NCI-H748 treated with DMSO at 0.1 percent for 48 hours (cell line): ENCODE results near the gene HOXA13.
A peak's percentile ranks its signal among the peaks of the same experiment; 100 is the strongest.

Experiments
- DNase-seq: peaks from one replicate; lab custom pipeline; 2025; lab: John Stamatoyannopoulos, UW

The HOXA13 gene

DNA sequence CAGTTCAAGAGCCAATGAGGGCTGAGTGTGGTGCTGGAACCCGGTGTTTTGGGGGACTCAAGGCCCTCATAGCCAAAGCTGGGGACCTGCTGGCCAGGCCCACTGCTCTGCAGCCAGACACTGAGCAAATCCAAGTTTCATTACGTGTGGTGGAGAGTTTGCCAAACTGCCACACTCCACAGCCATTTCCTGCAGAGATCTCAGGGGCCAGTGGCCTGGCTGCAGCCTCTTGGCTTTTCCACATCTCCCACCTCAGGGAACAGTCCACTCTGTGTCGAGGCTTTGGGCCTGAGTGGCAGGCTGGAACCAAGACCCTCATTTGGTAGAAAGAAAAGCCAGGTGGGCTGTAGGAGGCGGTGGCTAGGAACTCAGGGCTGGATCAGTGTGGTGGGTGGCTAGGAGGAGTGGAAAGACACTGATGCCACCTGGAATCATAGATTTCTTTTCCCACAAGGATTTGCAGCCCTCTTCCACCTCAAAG, 18.1 kb downstream of the HOXA13 start:
- no peak for DNase-seq

DNA sequence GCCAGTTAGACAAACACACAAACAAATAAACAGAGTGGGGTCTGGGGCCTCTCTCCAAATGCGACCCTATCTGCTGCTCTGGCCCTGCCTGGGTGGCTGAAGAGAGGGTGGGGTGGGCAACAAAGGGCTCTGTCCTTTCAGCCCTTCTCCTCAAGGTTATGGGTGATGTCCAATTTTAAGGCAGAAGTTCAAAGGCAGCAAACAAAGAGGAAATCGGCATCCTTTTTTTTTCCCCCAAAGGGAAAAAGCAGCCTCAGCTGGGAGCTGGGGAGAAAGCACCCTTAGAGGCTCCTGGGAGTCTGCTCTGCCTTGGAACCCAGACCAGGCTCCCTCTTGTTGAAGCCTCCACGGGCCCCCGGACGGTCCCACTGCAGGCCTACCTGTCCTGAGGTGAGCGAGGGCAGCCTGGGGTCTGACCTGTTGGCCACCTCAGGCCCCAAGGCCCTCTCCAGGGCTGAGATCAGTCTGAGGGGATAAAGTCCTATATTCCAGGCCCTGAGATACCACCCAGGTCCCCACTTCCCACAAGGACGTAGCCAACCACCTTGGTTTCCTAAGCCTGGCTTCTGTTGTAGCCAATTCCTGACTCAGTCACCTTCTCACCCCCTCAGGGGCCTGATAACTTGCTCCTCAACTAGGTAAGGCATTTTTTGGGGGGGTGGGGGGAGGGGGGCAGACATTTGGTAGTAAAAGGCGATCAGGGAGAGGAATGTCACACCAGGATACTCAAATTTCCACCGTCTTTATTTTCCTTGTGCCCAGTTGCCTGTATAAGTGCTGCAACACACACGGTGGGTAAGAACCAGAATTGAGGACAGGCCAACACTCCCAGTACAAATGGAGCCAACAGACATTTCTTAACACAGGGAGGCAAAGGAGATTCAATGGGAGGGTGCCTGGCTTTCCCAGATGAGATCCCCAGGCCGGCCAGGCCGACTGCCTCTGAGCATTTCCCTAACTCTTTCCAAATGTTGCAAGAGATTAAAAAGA, 19.2 kb downstream of the HOXA13 start:
- no peak for DNase-seq

DNA sequence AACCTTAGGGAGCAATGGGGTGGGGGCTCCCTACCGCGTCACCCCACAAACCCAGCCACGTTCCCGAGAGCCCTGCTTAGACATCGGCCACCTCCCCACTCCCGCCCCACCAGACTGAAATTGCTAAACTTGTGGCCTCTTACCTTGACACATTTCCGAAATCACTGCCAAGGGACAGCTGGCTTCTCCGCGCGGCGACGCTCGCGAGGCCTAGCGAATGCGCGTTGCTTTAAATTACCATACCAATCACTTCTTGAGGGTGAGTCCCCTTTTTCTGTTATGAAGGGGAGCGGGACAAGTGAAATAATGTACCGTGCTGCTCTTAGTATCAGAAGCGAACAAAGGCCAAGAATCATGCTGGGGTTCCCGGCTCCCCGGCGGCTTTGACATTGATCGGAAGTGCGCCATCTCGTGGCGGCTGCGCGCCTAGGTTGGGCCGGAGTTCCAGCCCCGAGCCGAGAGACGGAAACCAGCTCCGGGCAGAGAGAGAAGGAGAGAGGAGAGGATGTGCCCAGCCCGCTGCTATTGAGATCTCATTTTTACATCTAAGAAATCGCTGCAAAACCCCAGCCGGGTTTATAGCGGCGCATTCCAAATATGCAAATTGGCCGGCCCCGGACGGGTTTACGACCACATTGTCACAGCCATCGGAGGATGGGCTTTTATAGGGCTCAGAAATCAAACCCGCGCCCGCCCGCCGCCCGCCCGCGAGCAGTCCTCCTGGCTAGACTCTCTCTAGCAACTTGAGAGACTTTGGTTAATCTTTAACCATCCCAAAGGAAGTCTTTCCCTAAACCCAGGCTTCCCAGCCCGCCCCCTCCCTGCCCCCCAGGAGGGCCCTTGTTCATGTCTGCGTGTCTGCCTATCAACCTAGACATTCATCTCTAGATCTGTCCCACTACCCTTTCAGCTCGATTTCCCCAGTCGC, 20.1 kb downstream of the HOXA13 start:
- no peak for DNase-seq

DNA sequence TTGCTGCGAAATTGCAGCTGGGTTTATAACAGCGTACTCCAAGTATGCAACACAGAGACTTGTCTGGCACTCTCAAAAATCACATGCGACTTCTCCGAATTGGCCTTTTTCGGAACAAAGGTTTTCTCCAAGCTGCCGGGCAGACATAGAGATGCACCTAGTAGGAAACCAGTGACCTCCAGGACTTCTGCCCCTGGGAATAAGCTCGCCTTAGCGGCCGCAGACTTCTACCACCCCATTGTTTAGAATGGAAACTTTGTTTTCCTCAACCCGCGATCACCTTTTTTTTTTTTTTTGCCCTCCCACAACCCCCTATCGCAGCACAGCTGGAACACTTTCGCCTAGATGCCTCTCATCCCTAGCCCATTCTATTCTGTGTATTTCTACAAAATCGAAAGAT, 20.9 kb downstream of the HOXA13 start:
- DNase-seq, result no peak

DNA sequence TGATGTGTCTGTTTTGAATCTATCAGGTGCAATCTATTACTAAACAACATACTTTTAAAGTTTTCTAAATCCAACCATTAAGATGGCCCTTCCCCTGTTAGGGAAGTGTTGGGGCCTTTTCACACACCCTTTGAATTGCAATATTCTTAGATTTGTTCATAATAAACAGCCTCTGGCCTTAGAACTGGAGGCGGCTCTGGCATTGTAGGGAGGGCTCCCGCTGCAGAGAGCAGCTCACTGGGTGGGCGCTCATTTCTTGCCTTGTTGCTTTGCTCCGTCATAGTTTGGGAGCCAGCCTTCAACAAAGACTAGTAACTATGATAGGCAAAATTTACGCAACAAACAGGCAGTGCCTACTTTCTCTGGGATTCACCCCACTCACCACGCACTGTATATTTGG, 21.5 kb downstream of the HOXA13 start:
- no peak for DNase-seq

DNA sequence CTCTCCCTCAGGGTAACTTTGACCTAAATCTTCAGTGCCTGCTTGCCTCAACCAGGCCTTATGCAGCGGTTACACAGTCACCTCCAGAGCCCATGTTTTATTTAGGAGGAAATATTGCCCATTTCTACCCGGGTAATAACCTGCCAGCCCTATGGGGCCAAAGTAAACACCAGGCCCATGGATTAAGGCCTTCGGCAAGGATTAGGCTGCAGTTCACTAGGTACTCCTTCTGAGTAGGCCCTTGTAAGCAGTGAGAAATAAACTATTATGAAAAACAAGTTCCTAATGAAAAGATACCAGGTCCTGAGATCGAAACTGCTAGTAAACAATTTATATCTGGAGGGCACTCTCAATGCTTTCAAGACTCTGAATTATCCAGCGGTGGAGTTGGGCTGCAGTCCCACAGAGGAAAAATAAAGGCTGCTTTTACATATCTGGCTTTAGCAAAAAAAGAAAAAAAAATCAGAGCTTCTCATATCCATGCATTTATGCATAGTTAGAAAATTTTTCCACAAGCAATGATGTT, 22.0 kb downstream of the HOXA13 start:
- no peak for DNase-seq

DNA sequence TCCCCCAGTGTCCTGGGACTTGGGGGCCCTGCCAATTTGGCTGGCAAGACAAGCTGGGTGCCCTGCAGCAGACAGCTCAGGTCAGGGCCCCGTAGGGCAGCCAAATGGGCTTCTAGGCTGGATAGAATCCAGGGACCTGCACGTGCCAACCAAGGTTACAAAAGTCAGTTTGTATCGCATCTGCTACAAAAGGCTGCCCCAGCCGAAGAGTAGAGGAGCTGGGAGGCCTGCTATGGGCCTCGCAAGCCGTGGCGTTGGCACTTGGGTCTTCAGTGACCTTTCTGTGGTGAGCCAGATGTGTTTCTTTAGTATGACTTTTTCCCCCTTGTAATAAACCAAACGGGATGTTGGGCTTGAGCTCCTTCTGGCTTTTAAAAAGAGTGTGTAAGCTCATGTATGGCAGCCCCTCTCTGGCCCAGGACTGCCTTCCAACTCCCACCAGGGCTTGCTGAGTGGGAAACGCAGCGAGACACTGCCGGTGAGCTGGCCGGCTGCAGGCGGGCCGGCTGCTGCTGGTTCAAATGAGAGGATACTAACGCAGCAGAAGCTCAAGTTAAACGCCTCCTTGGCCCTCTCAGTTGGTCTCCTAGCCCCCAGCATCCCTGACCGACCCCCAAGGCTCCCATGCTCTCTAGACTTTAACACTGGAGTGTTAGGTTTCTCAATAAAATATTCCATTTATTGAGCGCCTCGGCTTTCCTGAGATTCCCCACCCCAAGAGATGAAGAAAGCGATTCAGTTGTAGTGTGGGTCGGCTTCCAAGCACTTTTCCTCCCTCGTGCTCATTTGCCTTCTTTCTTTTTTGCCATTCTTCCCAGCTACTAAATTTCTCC, 22.7 kb downstream of the HOXA13 start:
- no peak for DNase-seq

DNA sequence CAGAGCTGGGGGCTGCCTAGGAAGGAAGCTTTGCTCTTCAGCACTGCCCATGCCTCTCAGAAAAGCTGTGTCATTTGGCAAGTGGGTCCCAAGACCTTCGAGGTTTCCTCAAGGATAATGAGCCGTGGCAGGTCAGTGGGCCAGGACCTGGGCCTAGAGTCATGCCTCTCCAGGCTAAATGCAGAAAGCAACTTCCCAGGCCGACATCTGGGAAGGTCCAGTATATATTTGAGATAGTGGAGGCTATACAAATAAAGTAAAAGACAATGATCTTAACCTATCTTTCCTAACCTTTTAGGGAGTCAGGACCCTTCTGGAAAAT, 23.4 kb downstream of the HOXA13 start:
- no peak for DNase-seq

DNA sequence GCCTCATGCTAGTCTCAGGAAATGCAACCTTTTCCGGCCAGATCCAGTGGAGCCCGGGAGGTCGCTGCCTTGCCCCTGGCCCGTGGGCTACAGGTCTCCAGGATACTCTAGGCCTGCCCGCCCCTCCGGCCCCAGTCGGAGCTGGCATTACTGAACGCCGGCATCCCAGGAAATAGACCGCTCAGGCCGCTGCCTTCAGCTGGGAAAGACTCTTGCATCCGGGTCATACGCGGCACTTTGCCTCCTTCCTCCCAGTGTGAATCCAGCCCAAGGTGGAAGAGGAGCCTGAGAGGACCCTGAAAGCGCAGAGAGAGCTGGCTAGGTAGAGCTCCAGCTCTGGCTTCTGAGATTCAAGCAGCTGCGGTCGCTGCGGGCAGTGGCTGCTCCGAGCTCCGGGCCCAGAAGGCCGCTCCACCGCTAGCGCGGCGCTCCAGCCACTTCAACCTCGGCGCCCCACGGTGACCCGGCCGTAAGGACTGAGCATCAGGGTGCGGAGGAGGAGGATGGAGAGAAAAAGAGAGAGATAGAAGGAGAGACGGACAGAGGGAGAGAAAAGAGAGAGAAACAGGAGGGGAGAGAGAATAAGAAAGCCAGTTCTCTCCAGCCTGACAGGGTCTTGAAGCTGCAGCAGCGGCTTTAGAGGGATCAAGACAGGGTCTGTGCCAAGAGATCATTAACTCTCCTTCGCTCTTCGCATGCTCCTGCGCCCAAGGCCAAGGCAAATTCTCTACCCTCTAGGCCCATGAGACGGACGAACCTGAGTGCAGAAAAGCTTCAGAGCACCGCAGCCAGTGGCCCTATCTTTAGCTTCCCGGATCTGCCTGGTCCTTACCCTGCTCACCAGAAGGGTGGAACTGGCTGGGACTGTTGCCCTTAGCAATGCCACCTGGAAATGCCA, 24.0 kb downstream of the HOXA13 start:
- DNase-seq, result no peak

DNA sequence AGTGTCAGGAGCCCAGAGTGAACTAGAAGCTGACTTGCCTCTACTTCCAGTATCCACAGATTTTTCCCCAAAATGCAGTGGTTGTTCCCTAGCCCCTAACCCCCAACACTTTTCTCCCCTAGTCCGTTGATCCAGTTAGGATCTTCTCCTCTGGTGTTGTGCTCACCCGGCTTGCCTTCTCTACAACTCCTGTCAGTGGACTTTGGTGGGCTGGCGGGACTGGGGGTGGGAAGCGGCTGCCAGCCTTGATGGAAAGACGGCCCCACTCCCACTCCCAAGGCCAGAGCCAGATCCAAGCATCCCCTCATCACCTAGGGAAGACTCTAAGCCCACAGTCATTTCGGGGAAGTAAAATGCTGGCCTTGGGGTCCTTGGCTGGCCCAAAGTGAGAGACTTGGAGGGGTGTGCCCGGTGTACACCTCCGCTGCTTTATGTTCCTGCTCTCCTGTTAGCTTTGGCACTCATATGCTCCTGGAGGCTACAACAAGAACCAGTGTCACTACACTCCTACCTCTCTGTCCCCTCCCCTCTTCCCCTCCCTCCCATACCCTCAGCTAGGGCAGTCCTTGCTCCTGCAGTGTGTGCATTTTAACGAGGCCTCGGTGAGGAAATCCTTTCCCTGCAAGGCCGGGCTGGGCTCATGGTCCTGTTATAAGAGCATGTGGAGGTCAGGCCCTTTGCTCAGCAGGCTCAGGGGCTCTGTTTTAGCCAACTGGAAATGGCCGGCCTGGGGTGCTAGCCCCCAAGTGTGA, 24.8 kb downstream of the HOXA13 start:
- no peak for DNase-seq

DNA sequence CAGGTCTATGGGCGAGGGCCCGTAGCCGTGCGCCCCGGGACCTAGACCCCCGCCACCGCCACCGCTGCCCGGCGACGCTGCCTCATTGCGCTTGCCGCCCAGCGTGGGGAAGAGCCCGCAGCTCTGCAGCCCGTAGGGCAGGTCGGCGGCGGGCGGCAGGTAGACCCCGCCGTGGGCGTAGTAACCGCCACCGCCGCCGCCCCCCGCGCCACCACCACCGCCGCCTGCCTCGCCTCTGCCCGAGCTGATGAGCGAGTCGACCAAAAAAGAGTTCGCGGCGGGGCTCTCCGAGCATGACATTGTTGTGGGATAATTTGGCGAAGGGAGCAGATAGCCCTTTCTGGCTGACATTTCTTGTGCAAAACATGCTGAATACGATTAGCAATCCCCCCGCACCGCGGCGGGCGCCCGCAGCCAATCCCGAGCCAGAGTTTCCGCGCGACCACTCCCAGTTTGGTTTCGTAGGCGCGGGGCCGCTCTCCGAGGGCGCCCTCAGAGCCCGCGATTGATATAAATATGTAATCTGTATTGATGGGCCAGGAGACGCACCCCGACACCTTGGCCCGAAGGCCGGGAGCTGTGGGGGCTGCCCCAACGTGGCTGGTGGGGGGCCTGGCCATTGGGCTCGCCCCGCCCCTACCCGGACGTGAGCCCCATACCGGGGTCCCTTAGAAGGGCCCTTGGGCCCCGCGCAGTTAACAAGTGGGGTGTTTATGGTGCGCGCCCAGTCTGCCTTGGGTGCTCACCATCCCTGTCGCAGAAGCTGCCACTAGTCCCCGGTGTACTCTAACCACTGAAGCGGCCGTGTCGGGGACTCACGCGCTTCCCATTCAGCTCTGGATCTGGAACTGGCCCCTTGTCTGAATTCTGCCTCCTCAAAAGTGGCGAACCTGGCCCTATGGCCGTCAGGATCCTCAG, 25.7 kb downstream of the HOXA13 start, which contains the start of gene HOXA10:
Gene HOXA10, minus strand, starts transcription at position 365 of the 918 bp plus-strand sequence. Its CDS starts 14 bp downstream, at position 351.
- peak; percentile 47 for DNase-seq

DNA sequence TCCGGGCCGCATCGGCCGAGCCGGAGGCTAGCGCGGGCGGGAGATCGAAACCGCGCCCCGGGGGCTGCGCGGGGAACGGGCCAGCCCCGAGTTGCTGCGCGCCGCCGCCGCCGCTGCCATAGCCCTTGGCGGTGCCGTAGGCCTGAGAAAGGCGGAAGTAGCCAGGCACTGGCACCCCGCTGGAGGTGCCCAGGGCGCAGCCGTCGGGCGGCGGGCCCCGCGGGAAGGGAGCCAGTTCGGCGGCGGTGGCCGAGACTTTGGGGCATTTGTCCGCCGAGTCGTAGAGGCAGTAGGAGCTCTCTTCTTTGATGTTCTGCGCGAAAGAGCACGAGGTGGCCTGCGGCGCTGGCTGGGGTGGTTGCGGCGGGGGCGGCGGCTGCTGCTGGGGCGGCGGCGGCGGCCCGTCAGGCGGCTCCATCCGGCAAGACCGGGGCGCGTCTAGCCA, 26.4 kb downstream of the HOXA13 start:
- no peak for DNase-seq

DNA sequence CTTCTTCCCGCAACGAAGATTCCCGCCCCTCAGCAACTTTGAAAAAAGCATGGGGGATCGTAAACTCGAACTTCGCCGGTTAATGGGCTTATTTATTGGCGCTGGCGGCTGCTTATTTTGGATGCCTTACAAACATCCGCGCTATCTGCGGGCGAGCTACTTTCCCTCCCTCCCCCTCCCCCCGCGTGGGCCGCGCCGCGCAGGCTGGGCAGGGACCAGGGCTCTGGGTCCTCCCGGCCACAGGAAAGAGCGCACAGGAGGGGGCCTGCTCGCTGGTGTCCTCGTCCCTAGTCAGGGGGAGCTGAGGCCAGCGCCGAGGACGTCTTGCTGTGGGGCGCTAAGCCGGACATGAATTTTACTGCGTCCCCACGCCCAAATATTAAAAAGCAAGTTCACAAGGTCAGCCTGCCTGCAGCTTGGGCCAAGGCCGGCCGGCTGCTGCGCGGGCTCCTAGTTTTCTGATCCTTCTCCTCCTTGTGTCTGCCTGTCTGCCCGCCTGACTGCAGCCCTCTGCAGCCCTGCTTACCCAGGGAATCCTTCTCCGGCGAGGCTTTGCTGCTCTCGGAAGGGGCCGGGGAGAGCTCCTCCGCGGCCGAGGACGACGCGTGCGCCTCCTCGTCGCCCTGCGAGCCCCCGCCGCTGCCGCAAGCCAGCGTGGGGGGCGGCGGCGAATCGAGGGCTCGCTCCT, 26.9 kb downstream of the HOXA13 start:
- peak; percentile 34 for DNase-seq

DNA sequence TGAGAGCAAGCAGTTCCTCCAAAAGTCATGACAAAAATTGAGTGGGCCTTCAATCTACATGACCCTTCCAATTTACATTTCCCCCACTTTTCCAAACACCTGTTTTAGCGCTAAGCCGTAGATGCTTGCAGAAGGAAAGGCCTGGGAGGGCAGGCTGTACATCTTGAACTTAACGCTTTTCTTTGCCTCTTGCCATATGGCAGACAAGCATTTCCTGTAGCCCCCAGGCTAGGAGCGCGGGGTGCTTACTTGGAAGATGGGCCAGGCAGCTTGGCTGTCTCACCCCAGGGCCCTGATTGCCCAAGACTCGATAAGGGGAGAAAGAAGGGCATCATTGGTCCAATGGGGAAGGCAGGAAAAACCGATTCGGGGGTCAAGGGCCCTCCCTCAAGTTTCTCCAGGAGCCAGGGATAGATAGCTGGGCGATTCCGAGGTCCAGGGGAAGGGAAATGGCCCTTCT, 27.5 kb downstream of the HOXA13 start:
- no peak for DNase-seq

DNA sequence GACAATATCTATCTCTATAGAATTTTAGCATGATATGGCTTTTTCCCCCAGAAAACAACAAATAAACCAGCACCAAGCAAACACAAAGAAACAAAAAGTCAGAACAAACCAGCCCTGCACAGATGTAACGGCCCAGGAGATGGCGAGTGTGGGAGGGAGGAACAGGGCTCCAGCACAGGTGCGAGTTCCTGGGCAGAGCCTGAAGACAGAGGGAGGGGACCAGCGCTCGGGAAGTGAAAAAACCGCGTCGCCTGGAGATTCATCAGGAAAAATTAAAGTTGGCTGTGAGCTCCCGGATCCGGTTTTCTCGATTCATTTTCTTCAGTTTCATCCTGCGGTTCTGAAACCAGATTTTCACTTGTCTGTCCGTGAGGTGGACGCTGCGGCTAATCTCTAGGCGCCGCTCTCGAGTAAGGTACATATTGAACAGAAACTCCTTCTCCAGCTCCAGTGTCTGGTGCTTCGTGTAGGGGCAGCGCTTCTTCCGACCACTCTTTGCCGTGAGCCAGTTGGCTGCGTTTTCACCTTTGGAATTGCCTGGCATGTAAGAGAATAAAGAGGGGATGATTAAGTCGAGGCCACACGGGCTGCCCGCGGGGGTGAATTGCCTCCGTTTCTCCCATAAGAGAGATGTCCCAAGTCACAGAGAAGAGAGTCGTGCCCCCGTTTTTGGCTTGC, 28.1 kb downstream of the HOXA13 start:
- DNase-seq, result no peak

DNA sequence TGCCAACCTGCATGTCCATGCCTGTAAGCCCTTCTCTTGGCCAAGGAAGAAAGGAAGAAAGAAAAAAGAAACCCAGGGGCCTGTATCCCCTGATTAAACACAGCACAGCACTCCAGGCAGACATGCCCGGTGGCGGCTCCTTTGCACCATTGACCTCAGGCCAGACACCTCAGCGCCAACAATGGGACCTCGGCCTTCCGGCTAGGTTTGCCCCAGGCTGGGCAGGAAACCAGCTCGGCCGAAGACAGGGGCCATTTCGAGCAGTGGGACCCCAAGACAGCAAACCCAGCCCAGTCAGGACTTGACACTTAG, 28.6 kb downstream of the HOXA13 start:
- no peak for DNase-seq
